GM21515 (cell line): Measurements from ENCODE around the gene TXNRD1.
"Not testable (repeated sequence)": the region's sequence is repeated elsewhere in the genome, so short reads cannot be mapped to it uniquely, and the experiment has no call there.

Source experiments
- ATAC-seq: cut with Tn5 transposase; IDR thresholded peaks from one replicate; pipeline ENCODE4 v1.9.1; 2021; ENCODE audit not compliant: unreplicated experiment

The TXNRD1 gene

DNA sequence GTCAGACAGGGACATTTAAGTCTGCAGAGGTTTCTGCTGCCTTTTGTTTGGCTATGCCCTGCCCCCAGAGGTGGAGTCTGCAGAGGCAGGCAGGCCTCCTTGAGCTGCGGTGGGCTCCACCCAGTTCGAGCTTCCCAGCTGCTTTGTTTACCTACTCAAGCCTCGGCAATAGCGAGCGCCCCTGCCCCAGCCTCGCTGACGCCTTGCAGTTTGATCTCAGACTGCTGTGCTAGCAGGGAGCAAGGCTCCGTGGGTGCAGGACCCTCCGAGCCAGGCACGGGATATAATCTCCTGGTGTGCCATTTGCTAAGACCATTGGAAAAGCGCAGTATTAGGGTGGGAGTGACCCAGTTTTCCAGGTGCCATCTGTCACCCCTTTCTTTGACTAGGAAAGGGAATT, 178.5 kb downstream of the TXNRD1 start:
- not testable (repeated sequence) for ATAC-seq
